ENCODE measurements around the gene KLRC4.
A peak's percentile ranks its signal among the peaks of the same experiment; 100 is the strongest.
"Not testable (repeated sequence)": the region's sequence is repeated elsewhere in the genome, so short reads cannot be mapped to it uniquely, and the experiment has no call there.

KLRC4 gene, protein sequence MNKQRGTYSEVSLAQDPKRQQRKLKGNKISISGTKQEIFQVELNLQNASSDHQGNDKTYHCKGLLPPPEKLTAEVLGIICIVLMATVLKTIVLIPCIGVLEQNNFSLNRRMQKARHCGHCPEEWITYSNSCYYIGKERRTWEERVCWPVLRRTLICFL

GRCh38 chr12:10409392-10409791 is at the start of gene KLRC4:
Gene KLRC4 (minus strand): TSS chr12:10409757. CDS start chr12:10409575, 182 bp downstream.
- no peak for DNase-seq

- no peak for DNase-seq
Measured at GRCh38 chr12:10457760-10458159, 48.2 kb upstream of the KLRC4 start.

- DNase-seq, result no peak
Measured at GRCh38 chr12:10456856-10457255, 47.3 kb upstream of the KLRC4 start.

DNA sequence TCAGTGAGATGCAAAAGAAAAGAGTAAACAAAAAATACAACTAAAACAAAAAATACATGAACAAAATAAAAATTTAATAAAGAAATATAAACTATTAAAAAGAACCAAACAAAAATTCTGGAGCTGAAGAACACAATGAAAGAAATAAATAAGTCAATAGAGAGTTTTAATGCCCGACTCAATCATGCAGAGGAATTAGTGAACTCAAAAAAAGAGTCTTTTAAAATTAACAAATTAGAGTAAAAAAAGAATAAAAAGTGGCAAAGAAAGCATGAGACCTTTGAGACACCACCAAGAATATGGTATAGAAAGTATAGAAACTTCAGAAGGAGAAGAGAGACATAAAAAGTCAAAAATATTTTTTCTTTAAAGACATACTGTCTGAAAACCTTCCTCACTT is 46.2 kb upstream of the KLRC4 start:
- DNase-seq, result no peak

DNA sequence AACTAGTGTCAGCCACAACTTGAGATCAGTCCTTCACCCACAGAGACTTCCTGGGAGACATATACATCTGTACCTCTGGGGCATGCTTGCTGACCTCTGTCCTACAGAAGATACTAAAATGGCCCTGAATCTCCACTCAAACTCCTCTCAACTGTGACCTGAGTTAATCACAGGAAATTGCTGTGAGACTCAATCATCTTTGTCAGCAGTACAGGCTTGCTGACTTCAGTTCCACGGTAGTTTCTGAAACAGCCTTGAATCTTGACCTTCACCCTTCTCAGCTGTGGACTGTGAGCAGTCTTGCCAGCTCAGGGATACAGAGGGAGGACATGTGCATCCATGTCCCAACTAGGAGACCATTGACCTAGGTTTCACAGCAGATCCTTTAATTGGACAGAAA is 45.0 kb upstream of the KLRC4 start:
- DNase-seq, result peak; percentile 45

DNA sequence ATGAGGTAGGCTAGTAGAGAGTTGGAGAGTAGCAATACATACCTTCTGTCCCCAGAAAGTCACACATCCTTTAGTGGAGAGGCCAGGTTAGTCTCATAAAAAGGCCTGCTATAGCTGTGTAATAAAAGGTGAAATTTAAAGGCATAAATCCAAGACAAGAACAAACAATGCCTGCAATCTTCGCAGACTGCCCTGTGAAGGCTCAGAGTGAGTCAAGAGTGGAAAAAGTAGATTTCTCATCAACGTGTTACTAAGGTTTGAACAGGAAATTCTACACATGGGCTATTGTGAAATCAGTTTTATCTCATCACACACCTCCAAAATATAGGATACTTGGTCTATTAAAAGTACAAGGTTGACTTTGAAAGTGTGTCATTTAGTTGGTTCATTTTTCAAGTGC is 43.6 kb upstream of the KLRC4 start, which contains the start of gene KLRC1:
TSS of gene KLRC1 (minus strand) at position 222 of the 400 bp plus-strand sequence. CDS start 2,221 bp downstream, outside the sequence.
- no peak for DNase-seq

- no peak for DNase-seq
Measured at GRCh38 chr12:10448236-10448635, 38.7 kb upstream of the KLRC4 start.

DNA sequence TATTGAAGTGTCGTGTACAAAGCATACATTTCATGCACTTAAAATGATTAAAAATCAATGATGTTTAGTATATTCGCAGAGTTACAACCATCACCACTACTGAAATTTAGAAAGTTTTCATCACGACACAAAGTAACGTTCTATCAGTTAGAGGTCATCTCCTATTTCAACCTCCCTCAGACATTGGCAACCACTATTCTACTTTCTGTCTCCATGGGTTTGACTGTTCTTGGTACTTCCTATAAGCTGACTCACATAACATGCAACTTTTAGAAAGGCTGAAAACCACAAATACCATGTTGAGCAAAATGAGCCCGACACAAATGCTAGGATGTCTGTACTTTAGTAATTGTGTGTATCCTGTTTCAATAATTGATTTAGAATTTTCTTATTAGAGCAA is 36.5 kb upstream of the KLRC4 start:
- not testable (repeated sequence) for DNase-seq

DNA sequence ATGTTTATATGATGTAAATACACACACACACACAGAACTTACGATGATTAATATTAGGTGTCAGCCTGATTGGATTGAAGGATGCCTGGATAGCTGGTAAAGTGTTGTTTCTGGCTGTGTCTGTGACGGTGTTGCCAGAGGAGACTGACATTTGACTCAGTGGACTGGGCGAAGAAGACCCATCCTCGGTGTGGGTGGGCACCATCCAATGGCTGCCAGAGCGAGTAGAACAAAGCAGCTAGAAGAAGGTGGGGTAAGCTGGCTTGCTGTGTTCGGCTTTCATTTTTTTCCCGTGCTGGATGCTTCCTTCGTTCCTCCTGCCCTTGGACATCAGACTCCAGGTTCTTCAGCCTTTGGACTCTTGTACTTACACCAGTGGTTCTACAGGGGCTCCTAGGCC is 31.6 kb upstream of the KLRC4 start:
- DNase-seq, result not testable (repeated sequence)

DNA sequence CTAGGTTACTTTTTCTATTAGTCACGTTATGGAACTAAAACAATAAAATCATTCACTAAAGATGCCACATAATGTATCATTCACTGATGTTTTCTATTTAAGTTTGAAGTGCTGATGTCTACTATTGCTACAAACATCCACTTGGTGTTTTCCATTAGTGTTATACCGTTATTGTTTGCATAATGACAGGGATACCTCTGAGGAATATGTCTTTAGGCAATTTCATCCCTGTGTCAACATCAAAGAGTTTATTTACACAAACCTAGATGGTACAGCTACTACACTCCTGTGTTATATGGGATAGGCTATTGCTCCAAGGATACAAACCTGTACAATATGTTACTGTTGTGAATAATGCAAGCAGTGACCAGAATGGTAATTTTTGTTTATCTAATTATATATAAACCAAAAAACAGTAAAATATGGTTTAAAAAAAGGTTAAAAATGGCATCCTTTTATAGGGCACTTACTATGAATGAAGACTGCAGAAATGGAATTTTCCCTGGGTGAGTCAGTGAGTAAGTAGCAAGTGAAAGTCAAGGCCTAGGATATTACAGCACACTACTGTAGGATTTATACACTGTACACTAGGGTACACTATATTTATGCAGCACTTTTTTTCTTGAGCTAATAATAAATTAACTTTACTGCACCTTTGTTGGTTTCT is 30.2 kb upstream of the KLRC4 start:
- DNase-seq, result not testable (repeated sequence)

DNA sequence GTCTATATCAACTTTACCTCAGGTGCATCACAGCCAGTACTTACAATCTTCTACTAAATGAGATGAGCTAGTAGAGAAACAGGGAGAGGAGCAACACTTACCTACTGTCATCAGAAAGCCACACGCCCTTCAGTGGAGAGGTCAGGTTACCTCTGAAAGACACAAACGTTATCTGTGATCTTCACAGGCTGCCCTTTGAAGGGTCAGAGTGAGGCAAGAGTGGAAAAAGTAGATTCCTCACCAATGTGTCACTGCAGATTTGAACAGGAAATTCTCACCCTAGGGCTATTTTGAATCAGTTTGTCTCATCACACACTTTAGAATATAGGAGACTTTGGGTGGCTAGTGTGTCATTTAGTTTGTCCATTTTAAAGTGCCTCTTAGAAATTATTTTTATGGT is 28.0 kb upstream of the KLRC4 start:
- not testable (repeated sequence) for DNase-seq

GRCh38 chr12:10435816-10436215 is 26.3 kb upstream of the KLRC4 start, which contains the start of gene KLRC2:
Gene KLRC2 (minus strand): TSS chr12:10436010. CDS start chr12:10435986, 24 bp downstream.
- DNase-seq, result not testable (repeated sequence)

GRCh38 chr12:10430623-10431022 is 21.1 kb upstream of the KLRC4 start:
- DNase-seq, result not testable (repeated sequence)

DNA sequence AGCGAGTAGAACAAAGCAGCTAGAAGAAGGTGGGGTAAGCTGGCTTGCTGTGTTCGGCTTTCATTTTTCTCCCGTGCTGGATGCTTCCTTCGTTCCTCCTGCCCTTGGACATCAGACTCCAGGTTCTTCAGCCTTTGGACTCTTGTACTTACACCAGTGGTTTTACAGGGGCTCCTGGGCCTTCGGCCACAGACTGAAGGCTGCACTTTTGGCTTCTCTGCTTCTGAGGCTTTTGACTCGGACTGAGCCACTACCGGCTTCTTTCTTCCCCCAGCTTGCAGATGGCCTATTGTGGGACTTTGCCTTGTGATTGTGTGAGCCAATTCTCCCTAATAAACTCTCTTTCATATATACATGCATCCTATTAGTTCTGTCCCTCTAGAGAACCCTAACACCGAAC is 16.4 kb upstream of the KLRC4 start:
- not testable (repeated sequence) for DNase-seq

GRCh38 chr12:10424260-10424899 is 14.8 kb upstream of the KLRC4 start:
- DNase-seq, result not testable (repeated sequence)

DNA sequence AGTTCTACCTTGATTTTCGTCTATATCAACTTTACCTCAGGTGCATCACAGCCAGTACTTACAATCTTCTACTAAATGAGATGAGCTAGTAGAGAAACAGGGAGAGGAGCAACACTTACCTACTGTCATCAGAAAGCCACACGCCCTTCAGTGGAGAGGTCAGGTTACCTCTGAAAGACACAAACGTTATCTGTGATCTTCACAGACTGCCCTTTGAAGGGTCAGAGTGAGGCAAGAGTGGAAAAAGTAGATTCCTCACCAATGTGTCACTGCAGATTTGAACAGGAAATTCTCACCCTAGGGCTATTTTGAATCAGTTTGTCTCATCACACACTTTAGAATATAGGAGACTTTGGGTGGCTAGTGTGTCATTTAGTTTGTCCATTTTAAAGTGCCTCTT is 12.6 kb upstream of the KLRC4 start:
- DNase-seq, result not testable (repeated sequence)

- DNase-seq, result not testable (repeated sequence)
Measured at GRCh38 chr12:10420334-10420733, 10.8 kb upstream of the KLRC4 start, which contains the start of gene KLRC3. Gene KLRC3 (minus strand): TSS chr12:10420595. CDS start chr12:10420550, 45 bp downstream.

- no peak for DNase-seq
Measured at GRCh38 chr12:10408842-10409241, 715 bp downstream of the KLRC4 start.

DNA sequence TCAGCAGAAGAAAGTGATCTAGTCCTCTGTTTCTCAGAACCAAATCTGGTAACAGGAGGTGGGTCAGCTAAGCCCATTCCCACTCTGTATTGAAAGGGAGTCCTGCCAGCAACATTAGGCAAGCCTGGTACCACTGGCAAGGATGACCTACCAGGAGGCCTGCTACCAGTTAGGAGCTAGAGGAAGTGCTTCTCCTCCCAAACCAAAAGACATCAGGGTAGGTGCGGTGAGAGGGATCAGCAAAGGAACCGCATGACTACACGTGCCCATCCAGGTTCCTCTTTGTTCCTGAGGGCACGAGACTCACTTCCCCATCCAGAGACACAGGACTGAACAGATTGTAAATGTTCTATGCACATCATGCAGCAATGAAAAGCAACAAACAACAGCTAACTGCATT is 2.8 kb downstream of the KLRC4 start:
- DNase-seq, result peak; percentile 52

GRCh38 chr12:10405294-10405693 is 4.3 kb downstream of the KLRC4 start:
- no peak for DNase-seq

DNA sequence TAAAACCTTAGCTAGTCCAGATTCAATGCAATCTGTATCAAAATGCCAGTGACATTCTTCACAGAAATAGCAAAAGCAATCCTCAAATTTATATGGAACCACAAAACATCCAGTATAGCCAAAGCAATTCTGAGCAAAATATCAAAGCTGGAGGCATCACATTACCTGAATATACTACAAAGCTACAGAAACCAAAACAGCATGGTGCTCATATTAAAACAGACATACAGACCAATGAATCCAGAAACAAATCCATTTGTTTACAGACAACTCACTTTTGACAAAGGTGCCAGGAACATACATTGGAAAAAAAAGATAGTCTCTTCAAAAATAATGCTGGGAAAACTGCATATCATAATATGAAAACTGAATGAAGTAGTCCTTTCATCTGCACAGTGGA is 4.8 kb downstream of the KLRC4 start:
- DNase-seq, result no peak

DNA sequence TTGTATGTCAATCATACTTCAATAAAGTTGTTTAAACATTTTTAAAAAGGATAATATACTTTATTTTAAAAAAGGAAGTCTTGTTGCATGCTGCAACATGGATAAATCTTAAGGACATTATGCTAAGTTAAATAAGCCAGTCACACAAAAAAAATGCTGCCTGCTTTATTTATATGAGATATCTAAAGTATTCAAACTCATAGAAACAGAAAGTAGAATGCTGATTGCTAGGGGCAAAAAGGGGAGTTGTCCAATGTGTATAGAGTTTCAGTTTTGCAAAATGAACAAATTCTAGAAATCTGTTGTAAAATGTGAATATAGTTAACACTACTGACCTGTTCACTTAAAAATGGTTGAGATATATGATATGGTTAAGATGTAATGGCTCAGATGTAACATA is 8.7 kb downstream of the KLRC4 start:
- no peak for DNase-seq

DNA sequence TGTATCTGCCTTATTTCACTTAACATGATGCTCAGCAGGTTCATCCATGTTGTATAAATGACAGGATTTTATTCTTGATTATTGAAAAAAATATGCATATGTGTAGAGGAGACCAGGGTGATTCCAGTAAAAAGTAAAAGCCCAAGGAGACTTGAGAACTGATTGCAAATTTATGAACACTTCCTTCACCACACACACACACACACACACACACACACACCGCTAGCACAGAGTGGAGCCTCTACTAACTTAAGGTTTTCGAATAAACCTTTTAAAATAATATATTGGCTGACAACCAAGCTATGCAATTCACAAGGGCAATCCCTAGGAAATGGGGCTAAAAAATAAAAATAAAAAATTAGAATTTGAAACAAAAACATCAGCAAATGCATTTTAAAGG is 11.4 kb downstream of the KLRC4 start:
- no peak for DNase-seq

- DNase-seq, result no peak
Measured at GRCh38 chr12:10397296-10397695, 12.3 kb downstream of the KLRC4 start.
